Muscle layer of duodenum (tissue), 2 donors: ENCODE measurements around the gene CCL20.

ENCODE experiments used
- H3K27ac ChIP-seq: one replicate; pipeline ENCODE4 v1.7.0; 2013; ENCODE audit warnings: mild to moderate bottlenecking, low read length
- H3K27me3 ChIP-seq: one replicate; pipeline ENCODE4 v1.7.0; 2013; ENCODE audit warnings: low read depth, mild to moderate bottlenecking, control low read depth, low read length
- H3K36me3 ChIP-seq, 2 donors: one replicate each; pipeline ENCODE4 v1.7.0; 2013; ENCODE audit warnings: low read length in 2 of 2, control low read depth in 1 of 2, mild to moderate bottlenecking in 1 of 2; ENCODE audit not compliant: insufficient read depth in 2 of 2, control insufficient read depth in 1 of 2
- H3K4me1 ChIP-seq, 2 donors: one replicate each; pipeline ENCODE4 v1.7.0; 2013; ENCODE audit warnings: low read length in 2 of 2, mild to moderate bottlenecking in 2 of 2, control low read depth in 1 of 2, moderate library complexity in 1 of 2; ENCODE audit not compliant: insufficient read depth in 2 of 2, control insufficient read depth in 1 of 2
- H3K4me3 ChIP-seq, 2 donors: one replicate each; pipeline ENCODE4 v1.7.0; 2013; ENCODE audit warnings: low read length in 2 of 2, low read depth in 1 of 2, mild to moderate bottlenecking in 1 of 2
- H3K9me3 ChIP-seq, 2 donors: one replicate each; pipeline ENCODE4 v1.7.0; 2013; ENCODE audit warnings: low read length in 2 of 2, control low read depth in 1 of 2, mild to moderate bottlenecking in 1 of 2; ENCODE audit not compliant: control insufficient read depth in 1 of 2
- donor health status: healthy.

CCL20 gene, protein sequence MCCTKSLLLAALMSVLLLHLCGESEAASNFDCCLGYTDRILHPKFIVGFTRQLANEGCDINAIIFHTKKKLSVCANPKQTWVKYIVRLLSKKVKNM

DNA sequence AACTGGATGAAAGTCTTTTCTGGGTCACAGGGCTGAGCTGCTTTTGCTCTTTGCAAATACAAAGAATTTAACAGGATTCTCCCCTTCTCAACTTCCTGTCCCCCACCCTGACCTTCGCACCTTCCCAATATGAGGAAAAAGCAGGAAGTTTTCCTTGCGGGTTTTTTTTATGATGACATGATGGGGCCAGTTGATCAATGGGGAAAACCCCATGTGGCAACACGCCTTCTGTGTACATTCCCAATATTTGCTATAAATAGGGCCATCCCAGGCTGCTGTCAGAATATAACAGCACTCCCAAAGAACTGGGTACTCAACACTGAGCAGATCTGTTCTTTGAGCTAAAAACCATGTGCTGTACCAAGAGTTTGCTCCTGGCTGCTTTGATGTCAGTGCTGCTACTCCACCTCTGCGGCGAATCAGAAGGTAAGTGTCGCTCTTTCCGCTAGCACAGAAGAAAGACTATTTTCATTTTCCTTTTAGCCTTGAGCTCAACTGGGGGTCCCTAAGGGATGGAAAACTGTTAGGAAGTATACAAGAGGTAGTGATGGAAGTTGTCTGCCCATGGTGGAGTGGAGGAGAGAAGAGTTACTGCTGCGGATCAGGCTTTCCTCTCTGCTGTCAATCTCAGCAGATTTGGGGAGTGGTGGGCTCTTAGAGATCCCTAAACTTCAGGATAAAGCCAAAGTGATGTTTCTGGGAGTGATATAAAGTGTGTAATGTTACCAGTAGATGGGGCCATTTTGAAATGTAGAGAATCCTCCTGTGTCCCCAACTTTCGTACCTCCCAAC, at the start of gene CCL20:
Gene CCL20, plus strand, starts transcription at position 281 of the 792 bp plus-strand sequence. Its CDS starts 70 bp downstream, at position 351.
- H3K9me3 ChIP-seq, result no peaks in the 10 kb centered on the region
- no peak within 1 kb of the TSS for H3K27ac ChIP-seq
- peaks cover 0 to 8% of the 10 kb centered on the region in 2 donors for H3K4me1 ChIP-seq
- no peak within 1 kb of the TSS for H3K4me3 ChIP-seq
- H3K36me3 ChIP-seq, result no peaks in the 10 kb centered on the region
- no peaks in the 10 kb centered on the region for H3K27me3 ChIP-seq

DNA sequence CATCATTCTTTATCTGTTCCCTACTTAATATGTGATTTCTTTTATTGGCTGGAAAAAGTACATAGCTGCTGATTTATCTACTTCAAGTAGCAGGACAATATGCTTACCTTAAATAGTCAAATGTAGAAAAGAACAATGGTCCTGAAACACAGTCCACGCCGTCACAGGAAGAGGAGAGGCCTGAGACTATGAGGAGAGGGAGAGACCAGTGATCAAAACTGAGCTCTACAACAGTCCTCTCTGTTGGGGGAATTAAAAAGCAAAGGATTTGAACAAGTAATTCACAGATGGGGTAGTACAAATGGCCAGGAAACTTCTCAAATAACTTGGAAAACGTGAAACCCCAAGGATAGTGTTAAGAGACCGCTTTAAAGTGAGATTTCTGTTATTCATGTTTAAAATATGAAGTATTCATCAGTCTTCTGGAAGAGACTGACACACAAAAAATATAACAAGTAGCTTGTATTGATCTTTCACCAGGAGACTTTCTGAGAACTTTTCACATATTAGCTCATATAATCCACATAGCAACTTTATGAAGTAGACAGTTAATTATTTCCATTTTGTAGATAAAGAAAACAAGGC, 47.8 kb upstream of the CCL20 start:
- no peaks in the 10 kb centered on the region for H3K27me3 ChIP-seq
- H3K4me3 ChIP-seq, result no peak overlapping the region
- H3K36me3 ChIP-seq, result no peaks in the 10 kb centered on the region
- H3K4me1 ChIP-seq, result no peaks in the 10 kb centered on the region
- H3K9me3 ChIP-seq, result no peaks in the 10 kb centered on the region
- peak overlapping the region; percentile 7 for H3K27ac ChIP-seq

DNA sequence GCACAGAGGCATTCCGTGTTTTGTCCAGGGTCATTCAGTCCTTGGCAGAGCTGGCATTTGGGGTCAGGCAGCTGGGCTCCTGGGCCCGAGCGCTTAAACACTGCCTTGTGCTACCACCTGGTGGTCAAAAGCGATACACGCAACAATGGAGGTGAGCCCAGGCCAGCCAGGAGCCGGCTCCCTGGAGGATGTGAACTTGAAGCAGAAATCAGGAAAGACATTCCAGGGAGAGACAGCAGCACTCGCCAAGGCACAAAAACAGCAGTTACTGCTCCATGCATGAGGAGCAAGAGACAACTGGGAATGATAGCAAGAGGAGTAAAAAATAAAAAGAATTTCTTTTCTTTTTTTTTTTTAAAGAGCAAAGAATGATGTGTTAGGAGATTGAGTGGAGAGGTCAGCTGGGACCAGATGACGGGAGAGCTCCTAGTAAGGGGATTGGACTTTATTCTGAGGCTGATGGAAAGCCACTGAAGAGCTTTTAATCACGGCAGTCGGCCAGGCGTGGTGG, 47.2 kb upstream of the CCL20 start:
- no peak overlapping the region for H3K27ac ChIP-seq
- H3K9me3 ChIP-seq, result no peaks in the 10 kb centered on the region
- H3K4me3 ChIP-seq, result no peak overlapping the region
- H3K36me3 ChIP-seq, result no peaks in the 10 kb centered on the region
- no peaks in the 10 kb centered on the region for H3K27me3 ChIP-seq
- H3K4me1 ChIP-seq, result no peaks in the 10 kb centered on the region

DNA sequence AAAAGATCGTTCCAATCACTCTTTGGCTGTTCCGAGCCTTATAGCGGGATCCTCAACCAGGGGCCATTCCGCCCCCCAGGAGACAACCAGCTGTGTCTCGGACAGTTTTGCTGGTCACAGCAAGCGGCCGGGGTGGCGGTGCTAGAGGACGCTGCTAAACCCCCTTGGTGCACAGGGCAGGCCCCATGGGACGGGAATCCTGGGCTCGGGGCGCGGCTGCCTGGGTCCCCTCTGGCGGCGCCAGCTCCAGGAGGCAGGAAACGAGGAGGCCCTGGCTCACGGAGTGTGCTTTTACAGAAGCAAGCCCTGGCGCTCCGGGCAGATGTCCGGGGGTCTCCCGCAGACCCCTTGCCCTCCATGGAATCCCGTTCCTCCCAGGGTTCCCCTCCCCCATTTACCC, 45.8 kb upstream of the CCL20 start:
- Histone ChIP-seq H3K4me3 (no peak overlapping the region), H3K36me3 (no peaks in the 10 kb centered on the region), H3K27me3 (no peaks in the 10 kb centered on the region), H3K9me3 (no peaks in the 10 kb centered on the region), H3K4me1 (no peaks in the 10 kb centered on the region), H3K27ac (no peak overlapping the region)

DNA sequence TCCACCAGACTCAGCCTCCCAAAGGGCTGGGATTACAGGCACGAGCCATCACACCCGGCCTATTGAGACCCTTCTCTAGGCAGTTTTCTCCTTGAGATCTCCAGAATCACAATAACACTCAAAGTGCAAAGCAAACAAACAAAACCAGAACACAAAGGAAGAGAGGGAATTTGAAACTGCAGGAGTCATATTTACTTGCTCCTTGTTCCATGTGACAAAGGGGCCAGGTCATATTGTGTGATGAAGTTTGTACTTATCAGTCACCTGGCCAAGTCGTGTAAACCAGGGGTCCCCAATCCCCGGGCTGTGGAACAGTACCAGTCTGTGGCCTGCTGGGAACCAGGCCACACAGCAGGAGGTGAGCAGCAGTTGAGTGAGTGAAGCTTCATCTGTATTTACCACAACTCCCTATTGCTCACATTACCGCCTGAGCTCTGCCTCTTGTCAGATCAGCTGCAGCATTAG, 41.4 kb upstream of the CCL20 start:
- Histone ChIP-seq H3K27me3 (no peaks in the 10 kb centered on the region), H3K36me3 (no peaks in the 10 kb centered on the region), H3K27ac (no peak overlapping the region), H3K4me1 (no peaks in the 10 kb centered on the region), H3K9me3 (no peaks in the 10 kb centered on the region), H3K4me3 (no peak overlapping the region)

DNA sequence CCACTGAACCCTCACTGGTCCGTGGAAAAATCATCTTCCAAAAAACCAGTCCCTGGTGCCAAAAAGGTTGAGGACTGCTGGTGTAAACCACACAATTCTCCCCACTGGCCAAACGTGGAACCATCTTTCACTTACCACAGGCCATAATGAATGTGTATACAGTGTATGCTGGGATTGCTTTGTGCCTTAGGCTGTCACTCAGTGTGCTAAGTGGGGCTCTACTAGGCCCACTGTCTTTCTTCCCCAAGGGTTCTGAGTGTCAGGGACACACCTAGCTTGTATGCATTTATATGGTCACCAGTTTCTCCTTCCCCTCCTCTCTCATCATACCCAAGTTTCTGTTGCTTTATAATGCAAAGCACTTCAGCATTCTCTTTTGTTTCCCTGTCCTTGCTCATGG, 40.7 kb upstream of the CCL20 start:
- no peak overlapping the region for H3K4me3 ChIP-seq
- no peaks in the 10 kb centered on the region for H3K27me3 ChIP-seq
- H3K4me1 ChIP-seq, result no peaks in the 10 kb centered on the region
- no peaks in the 10 kb centered on the region for H3K9me3 ChIP-seq
- no peaks in the 10 kb centered on the region for H3K36me3 ChIP-seq
- no peak overlapping the region for H3K27ac ChIP-seq

DNA sequence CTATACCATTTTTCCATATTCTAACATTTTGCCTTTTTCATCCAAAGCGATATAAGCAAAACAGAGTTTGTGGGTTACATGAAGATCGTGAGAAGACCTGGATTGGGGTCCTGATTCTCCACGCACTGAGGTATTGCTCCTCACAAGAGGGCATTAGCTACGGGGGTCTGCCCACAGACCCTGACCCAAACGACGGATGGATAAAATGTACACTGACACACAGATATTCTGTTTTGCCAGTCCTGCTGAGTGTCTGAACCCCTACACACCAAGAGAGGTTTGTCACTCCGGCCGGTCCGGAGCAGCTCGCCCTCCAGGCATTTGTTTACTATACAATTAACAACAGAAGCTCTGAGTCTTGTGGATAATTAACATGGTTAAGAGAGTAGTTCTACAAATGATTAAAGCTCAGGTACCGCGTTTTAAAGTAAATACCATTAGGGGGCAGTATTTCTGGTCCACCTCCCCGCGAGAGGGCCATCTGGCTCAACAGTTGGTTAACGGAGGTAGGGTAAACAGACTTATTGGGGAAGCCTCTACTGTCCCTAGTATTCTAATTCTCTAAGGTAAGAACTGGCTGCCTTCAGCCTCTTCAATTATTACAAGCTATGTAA, 39.5 kb upstream of the CCL20 start:
- Histone ChIP-seq H3K36me3 (no peaks in the 10 kb centered on the region), H3K27me3 (no peaks in the 10 kb centered on the region), H3K9me3 (no peaks in the 10 kb centered on the region), H3K27ac (no peak overlapping the region), H3K4me1 (no peaks in the 10 kb centered on the region), H3K4me3 (no peak overlapping the region)

DNA sequence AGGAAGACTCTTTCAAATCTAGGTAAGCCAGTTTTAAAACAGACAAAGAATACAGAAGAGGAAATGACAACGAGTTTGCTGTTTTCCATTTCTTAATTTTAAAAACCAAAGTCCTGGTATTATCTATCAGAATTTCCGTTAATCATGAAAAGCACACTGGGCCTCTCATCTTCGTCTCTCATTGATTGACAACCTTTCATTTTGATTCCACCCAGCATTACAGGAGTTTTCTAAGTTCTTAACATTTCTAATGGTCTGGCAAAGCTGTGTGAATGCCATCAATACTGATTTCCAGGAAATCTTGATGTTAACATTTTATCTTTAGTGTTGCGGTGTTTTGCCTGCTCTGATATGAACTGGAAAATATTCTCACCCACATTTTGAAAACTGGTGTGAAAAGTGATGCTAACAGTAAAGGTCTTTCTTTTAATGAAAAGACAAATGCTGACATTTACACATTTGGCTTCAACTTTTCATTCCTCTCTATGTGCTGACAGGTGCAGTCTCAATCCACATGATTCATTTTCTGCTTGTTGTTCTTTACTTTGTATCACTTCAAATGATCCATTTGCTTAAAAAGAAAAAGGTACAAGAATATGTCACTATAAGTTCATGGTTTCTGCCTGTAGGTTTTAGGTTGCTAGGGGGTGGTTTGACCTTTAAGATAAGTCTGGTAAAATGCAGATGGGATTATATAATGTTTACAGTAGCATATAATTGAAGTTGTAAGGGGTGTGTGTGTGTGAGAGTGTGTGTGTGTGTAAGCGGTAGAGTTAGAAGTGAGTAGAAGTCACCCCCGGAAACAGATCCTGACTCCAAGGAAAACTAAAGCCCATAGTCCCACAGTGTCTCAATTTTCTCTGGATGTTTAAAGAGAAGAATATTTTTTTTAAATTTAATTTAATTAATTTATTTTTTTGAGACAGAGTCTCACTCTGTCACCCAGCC, 38.5 kb upstream of the CCL20 start:
- no peaks in the 10 kb centered on the region for H3K4me1 ChIP-seq
- H3K27me3 ChIP-seq, result no peaks in the 10 kb centered on the region
- H3K36me3 ChIP-seq, result no peaks in the 10 kb centered on the region
- H3K4me3 ChIP-seq, result no peak overlapping the region
- no peak overlapping the region for H3K27ac ChIP-seq
- H3K9me3 ChIP-seq, result no peaks in the 10 kb centered on the region

DNA sequence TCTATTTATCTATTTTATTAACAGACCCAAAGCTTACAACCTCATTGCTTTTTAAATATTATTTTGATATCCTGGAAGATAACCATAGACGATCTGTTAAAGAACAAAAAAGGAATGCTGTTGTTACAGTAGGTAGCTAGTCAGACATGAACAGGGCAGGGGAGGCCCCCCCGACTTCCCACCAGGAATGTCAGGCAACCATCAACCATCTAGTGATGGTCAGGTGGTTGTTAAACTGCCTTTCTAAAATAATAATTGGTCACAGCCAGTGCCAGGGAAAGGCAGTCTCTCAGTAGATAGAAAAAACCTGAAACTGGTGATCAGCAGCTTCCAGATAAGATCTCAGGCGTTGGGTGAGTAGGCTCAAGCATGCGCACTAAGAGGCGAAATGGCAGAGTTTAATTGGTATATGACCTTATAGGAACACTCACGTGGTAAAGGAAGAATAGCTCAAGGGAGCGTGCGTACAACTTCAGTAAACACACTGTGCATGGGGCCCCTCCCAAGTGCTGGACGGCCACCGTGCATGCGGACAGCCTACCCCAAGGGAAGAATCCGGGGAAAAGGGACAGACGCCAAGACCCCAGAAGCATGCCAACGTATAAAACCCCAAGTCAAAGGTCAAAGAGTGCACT, 32.5 kb upstream of the CCL20 start:
- no peaks in the 10 kb centered on the region for H3K36me3 ChIP-seq
- no peak overlapping the region for H3K27ac ChIP-seq
- no peak overlapping the region for H3K4me3 ChIP-seq
- no peaks in the 10 kb centered on the region for H3K27me3 ChIP-seq
- no peaks in the 10 kb centered on the region for H3K4me1 ChIP-seq
- no peaks in the 10 kb centered on the region for H3K9me3 ChIP-seq

DNA sequence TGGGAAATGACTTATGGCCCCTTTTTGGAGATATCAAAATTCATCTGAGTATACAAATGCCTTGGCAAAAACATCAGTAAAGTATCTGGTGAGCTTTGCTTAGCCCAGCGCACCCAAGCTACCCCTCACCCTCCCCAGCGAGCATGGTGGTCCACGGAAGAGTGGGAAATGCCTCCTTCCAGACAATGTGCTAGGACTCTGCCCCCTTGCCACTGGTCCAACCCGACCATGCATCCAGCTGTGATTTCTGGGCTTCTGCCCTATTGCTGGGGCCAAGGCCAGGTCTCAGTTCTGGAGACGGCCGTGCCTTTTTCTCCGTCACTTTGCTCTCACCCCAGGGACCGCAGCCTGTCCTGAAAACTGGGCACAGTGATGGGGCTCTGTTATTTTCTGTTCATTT, 31.8 kb upstream of the CCL20 start:
- Histone ChIP-seq H3K36me3 (no peaks in the 10 kb centered on the region), H3K4me1 (no peaks in the 10 kb centered on the region), H3K4me3 (no peak overlapping the region), H3K27me3 (no peaks in the 10 kb centered on the region), H3K9me3 (no peaks in the 10 kb centered on the region), H3K27ac (no peak overlapping the region)
